LNCaP clone FGC (cell line): Measurements from ENCODE around the gene DNAJC16.
"Not testable (repeated sequence)": the region's sequence is repeated elsewhere in the genome, so short reads cannot be mapped to it uniquely, and the experiment has no call there.

ENCODE experiments used
- DNase-seq: peaks from one replicate; pipeline ENCODE4 v3.0.0-alpha.2; 2011; ENCODE audit warnings: low read depth
- H3K4me3 ChIP-seq: 2 replicates; pipeline ENCODE4 v1.5.1; 2011; ENCODE audit warnings: mild to moderate bottlenecking, low read depth, low read length, control low read depth
- CTCF ChIP-seq: IDR thresholded peaks from 2 replicates; pipeline ENCODE4 v1.5.1; 2012; ENCODE audit warnings: mild to moderate bottlenecking; ENCODE audit not compliant: control insufficient read depth, insufficient read depth; ENCODE audit errors: extremely low read depth

DNAJC16 gene

DNA sequence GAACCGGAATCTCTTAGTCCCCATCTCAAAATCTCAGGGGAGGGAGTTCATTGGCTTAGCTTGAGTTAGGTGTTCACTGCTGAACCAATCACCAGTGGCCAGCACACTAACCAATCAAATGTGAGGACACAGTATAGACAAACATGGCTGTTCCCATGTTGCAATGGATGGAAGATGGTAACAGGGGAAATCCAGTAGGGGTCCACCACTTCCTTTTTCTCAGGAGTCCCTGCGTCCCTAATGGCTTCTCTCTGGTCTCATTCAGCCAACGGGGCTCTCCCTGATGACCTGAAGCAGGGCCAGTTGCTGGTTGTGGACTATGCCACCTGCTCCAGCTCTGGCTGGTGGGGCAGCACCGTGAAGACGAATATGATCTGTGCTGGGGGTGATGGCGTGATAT, 41.0 kb upstream of the DNAJC16 start:
- no peak for TF ChIP-seq CTCF
- no peak for DNase-seq
- no peak overlapping the region for H3K4me3 ChIP-seq

DNA sequence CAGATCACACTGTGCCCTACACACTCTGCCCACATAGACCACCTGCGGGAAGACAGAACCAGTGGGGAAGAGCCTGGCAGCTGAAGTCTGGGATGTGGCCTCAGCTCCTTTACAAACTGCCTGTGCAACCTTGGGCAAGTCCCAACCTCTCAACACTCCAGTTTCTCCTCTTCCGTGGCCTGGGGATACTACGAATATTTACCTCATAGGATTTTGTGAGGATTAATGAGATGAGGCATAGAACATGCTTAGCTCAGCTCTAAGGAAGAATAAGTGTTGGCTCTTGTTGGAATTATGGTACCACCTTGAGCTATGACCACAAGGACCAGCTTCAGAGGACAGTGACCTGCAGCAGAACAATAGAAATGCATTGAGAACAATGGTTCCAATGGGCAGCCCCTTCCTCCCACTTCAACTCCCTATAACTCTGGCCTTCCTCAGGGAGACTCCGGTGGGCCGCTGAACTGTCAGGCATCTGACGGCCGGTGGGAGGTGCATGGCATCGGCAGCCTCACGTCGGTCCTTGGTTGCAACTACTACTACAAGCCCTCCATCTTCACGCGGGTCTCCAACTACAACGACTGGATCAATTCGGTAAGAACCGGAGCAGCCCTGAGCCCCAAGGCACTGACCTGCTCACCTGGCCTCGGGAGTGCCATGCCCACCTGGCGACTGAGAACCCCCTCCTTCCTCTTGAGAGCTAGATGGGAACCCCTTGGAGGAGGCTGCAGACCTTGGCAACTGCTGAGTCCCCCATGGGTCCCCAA, 39.6 kb upstream of the DNAJC16 start:
- DNase-seq = not testable (repeated sequence)

GRCh38 chr1:15488371-15488770, 38.3 kb upstream of the DNAJC16 start:
- H3K4me3 ChIP-seq = no peak overlapping the region
- DNase-seq = no peak
- no peak for TF ChIP-seq CTCF

More for the DNA sequence above, 39.6 kb upstream of the DNAJC16 start:
- H3K4me3 ChIP-seq = not testable (repeated sequence)

DNA sequence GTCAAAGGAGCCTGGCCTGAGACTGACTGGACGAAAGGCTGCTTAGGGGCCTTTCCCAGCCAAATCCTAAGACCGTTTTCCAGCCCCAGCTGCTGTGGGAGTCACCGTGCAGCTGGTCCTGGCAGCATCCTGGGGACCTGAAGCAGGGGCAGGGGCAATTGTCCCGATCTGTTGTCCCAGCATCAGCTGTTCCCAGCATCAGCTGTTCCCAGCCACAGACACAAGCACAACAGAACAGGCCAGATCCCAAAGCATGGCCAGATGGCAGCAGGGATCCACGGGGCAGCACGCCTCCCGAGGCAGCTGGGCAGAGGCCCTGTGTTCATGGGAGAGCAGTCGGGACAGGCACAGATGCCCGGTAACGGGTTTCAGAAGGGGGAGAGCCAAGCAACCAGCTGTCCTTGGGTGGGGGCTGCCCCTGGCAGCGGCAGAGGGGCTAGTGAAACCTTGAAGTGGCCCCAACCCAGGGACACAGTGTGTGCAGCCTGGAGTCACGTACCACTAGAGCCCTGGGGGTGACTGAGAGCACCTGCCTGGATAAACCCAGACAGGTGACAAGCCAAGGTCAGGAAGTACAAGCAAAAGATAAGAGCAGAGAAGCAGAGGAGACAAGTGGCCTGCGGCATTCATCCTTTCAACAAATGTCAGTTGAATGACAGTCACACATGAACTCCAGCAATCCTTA, 37.5 kb upstream of the DNAJC16 start:
- DNase-seq = no peak
- TF ChIP-seq CTCF = no peak
- H3K4me3 ChIP-seq = no peak overlapping the region

- DNase-seq, H3K4me3 ChIP-seq: not testable (repeated sequence)
Measured at GRCh38 chr1:15491010-15491409, 35.6 kb upstream of the DNAJC16 start.

GRCh38 chr1:15492596-15492995, 34.1 kb upstream of the DNAJC16 start:
- H3K4me3 ChIP-seq = no peak overlapping the region
- TF ChIP-seq CTCF = no peak
- no peak for DNase-seq

DNA sequence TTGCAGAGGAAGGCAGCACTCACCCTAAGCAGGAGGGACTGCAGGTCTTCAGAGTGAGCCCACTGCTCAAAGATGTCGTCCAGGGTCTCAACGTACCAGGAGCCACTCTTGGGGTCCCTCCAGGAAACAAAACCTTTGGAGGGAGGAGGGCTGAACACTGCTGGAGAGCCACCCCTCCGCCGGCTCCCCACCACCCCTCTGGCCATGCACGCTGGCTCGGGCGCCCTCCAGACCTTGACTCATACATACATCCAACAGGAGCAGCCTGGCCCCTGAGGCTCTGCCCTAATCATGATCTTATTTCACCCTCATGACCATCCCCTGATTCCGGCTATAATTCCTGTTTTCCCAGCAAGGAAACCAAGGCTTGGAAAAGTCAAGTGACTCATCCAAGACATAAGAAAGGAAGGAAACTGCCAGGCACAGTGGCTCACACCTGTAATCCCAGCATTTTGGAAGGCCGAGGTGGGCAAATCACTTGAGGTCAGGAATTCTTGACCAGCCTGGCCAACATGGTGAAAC, 32.7 kb upstream of the DNAJC16 start:
- TF ChIP-seq CTCF = no peak
- no peak for DNase-seq
- no peak overlapping the region for H3K4me3 ChIP-seq
